ENCODE measurements around the gene ZNF888.
A peak's percentile ranks its signal among the peaks of the same experiment; 100 is the strongest.
"Not testable (repeated sequence)": the region's sequence is repeated elsewhere in the genome, so short reads cannot be mapped to it uniquely, and the experiment has no call there.

The ZNF888 gene

GRCh38 chr19:52922841-52923777 lies at the start of gene ZNF888:
TSS of gene ZNF888 (minus strand) at chr19:52923428. CDS start at chr19:52917873, 5,555 bp downstream.
- DNase-seq (ENCODE audit: low read depth in 3 of 3), result peak; percentile 71 to 76 (median 73)

- no peak for DNase-seq (ENCODE audit: low read depth in 3 of 3)
Measured at GRCh38 chr19:52967772-52968171, 44.5 kb upstream of the ZNF888 start.

- DNase-seq (ENCODE audit: low read depth in 3 of 3), result no peak
Measured at GRCh38 chr19:52963247-52963618, 40.0 kb upstream of the ZNF888 start.

- peak; percentile 96 to 99 (median 98) for DNase-seq (ENCODE audit: low read depth in 3 of 3)
Measured at GRCh38 chr19:52962394-52963246, 39.4 kb upstream of the ZNF888 start, which contains the start of gene ZNF816. TSS of gene ZNF816 (minus strand) at chr19:52962881. CDS start at chr19:52956089, 6,792 bp downstream.

- no peak for DNase-seq (ENCODE audit: low read depth in 3 of 3)
Measured at GRCh38 chr19:52961981-52962380, 38.8 kb upstream of the ZNF888 start.

DNA sequence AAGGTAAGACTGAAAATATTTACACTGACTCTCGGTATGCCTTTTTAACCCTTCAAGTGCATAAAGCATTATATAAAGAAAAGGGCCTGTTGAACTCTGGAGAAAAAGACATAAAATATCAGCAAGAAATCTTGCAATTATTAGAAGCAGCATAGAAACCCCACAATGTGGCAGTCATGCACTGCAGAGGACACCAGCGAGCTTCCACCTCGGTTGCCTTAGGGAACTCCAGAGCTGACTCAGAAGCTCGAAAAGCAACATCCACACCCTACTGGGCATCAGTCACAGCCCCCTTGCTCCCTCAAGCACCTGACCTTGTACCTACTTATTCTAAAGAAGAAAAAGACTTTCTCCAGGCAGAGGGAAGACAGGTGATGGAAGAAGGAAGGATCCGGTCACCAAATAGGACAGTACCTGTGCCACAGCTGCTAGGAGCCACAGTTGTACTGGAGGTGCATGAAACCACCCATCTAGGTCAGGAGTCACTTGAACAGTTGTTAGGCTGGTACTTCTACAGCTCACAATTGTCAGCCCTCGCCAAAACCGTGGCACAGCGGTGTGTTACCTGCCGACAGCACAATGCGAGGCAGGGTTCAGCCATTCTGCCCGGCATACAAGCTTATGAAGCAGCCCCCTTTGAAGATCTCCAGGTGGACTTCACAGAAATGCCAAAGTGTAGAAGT lies 36.5 kb upstream of the ZNF888 start:
- no peak for DNase-seq (ENCODE audit: low read depth in 3 of 3)

- no peak for DNase-seq (ENCODE audit: low read depth in 3 of 3)
Measured at GRCh38 chr19:52957591-52957990, 34.4 kb upstream of the ZNF888 start.

DNA sequence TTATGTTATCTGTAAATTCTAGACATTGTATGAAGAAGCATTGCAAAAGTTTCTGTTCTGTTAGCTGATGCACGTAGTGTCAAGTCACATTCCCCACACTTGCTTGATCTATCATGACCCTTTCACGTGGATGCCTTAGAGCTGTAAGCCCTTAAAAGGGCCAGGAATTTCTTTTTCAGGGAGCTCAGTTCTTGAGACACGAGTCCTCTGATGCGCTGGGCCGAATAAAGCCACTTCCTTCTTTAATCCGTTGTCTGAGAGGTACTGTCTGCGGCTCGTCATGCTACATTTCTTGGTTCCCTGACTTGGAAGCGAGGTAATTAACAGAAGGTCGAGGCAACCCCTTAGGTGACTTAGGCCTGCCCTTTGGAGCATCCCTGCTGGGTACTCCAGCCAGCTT lies 33.7 kb upstream of the ZNF888 start:
- DNase-seq (ENCODE audit: low read depth in 3 of 3), result no peak

DNA sequence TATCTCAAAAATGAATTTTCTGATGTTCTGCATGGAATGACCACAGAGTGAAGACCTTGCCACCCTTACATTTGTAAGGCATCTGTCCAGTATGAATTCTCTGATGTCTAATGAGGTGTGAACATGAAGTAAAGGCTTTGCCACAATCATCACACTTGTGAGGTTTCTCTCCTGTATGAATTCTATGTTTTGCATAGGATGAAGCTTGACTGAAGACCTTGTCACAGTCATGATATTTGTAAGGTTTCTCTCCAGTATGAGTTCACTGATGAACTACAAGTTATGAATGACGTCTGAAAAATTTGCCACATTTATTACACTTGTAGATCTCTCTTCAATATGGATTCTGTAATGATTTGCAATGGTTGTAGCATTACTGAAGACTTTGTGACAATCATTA lies 26.2 kb upstream of the ZNF888 start:
- no peak for DNase-seq (ENCODE audit: low read depth in 3 of 3)

DNA sequence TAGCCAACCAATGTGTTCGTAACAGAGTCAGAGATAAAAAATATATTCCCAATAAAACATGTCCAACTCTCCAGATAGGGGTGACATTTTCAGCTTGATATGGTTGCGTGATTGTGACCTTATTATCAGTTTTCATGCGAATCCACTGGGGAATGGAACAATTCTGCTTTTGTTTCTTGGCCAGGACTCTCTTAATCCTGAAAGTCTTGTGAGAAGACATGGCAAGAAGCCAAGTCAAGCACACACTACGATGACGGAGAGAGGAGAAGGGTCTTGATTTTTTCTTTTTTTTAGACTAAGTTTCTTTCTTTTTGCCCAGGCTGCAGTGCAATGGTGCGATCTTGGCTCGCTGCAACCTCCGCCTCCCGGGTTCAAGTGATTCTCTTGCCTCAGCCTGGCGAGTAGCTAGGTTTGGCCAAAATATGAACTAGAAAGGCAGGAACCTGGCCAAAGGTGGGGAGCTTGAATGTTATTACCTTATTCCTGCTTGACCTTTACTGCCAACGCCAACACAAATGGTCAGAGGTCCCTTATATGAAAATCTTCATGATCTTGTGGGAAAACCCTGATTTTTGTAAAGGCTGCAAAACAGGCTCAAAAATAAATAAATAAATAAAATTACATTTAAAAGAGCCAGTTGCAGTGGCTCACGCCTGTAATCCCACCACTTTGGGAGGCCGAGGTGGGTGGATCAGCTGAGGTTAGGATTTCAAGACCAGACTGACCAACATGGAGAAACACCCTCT lies 25.0 kb upstream of the ZNF888 start:
- DNase-seq (ENCODE audit: low read depth in 3 of 3), result no peak

- DNase-seq (ENCODE audit: low read depth in 3 of 3), result no peak
Measured at GRCh38 chr19:52946322-52947310, 23.4 kb upstream of the ZNF888 start.

DNA sequence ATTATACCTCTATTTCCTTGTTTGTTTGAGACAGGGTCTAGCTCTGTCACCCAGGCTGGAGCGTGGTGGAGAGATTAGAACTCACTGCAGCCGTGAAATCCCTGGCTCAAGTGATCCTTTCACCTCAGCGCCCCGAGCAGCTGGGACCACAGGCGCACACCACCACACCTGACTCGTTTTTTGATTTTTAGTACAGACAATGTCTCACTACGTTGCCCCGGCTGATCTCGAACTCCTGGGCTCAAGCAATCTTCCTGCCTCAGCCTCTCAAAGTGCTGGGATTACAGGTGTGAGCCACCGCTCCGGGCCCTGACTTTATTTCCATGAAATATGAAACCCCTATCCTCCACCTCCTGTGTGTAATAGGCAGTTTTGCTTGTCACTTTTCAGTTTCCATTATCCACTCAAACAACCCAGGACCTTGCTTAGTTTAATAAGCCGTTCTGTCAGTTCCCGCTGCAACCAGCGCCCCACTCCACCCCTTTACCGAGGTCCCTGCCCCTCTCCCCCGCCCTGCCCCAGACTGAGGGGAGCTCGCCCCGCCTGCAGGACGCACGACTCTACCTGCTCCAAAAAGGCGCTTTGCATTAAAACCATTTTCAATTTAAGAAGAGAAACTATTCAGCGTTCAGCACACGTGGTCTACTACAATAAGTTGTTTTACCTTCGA lies 22.6 kb upstream of the ZNF888 start:
- DNase-seq (ENCODE audit: low read depth in 3 of 3), result no peak

- not testable (repeated sequence) for DNase-seq (ENCODE audit: low read depth in 3 of 3)
Measured at GRCh38 chr19:52944703-52945493, 21.7 kb upstream of the ZNF888 start.

GRCh38 chr19:52943884-52944643 lies 20.8 kb upstream of the ZNF888 start:
- no peak for DNase-seq (ENCODE audit: low read depth in 3 of 3)

GRCh38 chr19:52943134-52943883 lies 20.1 kb upstream of the ZNF888 start:
- no peak for DNase-seq (ENCODE audit: low read depth in 3 of 3)

- DNase-seq (ENCODE audit: low read depth in 3 of 3), result peak; percentile 88 to 92 (median 91)
Measured at GRCh38 chr19:52942386-52943133, 19.3 kb upstream of the ZNF888 start.

All from stimulated activated CD4-positive, alpha-beta T cell treated with anti-CD3 and anti-CD28 coated beads, TNF-alpha, amount 100 ng/mL, for 4 hours (primary cell).